K562 (cell line): Measurements from ENCODE around the gene KCNQ2. TPM values are rescaled to one million over a fixed set of nuclear protein-coding genes. Genes with fewer than 3 reads are reported as not detected.

Experiments used
- BCL6 ChIP-seq: fragments of 250-450 bp; sonication (Bioruptor Pico); IDR thresholded peaks from 2 replicates; pipeline ENCODE4 v1.4.0; 2020
- CREM ChIP-seq: IDR thresholded peaks from 2 replicates; pipeline ENCODE4 v1.6.1; 2014; ENCODE audit warnings: antibody characterized with exemption, low read depth
- CSDE1 ChIP-seq, 2 experiments: fragments of 450-650 bp; IDR thresholded peaks; 2 replicates each; pipeline ENCODE4 v1.6.1; 2016; ENCODE audit warnings: mild to moderate bottlenecking in 1 of 2
- CXXC5 ChIP-seq: fragments of 250-450 bp; sonication (Bioruptor Pico); IDR thresholded peaks from 2 replicates; pipeline ENCODE4 v1.8.0; 2022; ENCODE audit warnings: inconsistent platforms, mild to moderate bottlenecking, moderate library complexity
- ILK ChIP-seq: fragments of 450-650 bp; IDR thresholded peaks from 2 replicates; pipeline ENCODE4 v1.6.1; 2016; ENCODE audit warnings: missing genetic modification characterization, low read depth, mild to moderate bottlenecking, missing compliant biosample characterization, moderate library complexity, borderline replicate concordance
- MEF2D ChIP-seq: conservative IDR thresholded peaks from 2 replicates; pipeline ENCODE4 v1.6.1; 2016; ENCODE audit warnings: low read depth, missing genetic modification characterization, missing compliant biosample characterization
- NRF1 ChIP-seq, 2 experiments: fragments of 450-650 bp; IDR thresholded peaks in 1 of 2; conservative IDR thresholded peaks in 1 of 2; 2 replicates each; pipeline ENCODE4 v1.6.1; 2014; ENCODE audit warnings: mild to moderate bottlenecking in 2 of 2
- PYGO2 ChIP-seq: fragments of 450-650 bp; IDR thresholded peaks from 2 replicates; pipeline ENCODE4 v1.6.1; 2016; ENCODE audit warnings: mild to moderate bottlenecking, missing genetic modification characterization, moderate library complexity, missing compliant biosample characterization
- SUPT5H ChIP-seq: fragments of 450-650 bp; IDR thresholded peaks from 2 replicates; pipeline ENCODE4 v1.6.1; 2016
- TRIM28 ChIP-seq: fragments of 450-650 bp; IDR thresholded peaks from 2 replicates; pipeline ENCODE4 v1.6.1; 2017
- XRCC3 ChIP-seq: fragments of 450-650 bp; IDR thresholded peaks from 2 replicates; pipeline ENCODE4 v1.6.1; 2017; ENCODE audit warnings: mild to moderate bottlenecking, moderate library complexity
- ZKSCAN1 ChIP-seq: fragments of 150-350 bp; IDR thresholded peaks from 2 replicates; pipeline ENCODE4 v1.6.1; 2016; ENCODE audit warnings: low read depth, low read length
- ZNF24 ChIP-seq: fragments of 450-650 bp; IDR thresholded peaks from 2 replicates; pipeline ENCODE4 v1.6.1; 2016
- ZNF282 ChIP-seq: sonication (generic); formaldehyde crosslinking; IDR thresholded peaks from 2 replicates; pipeline ENCODE4 v1.8.1; 2023; ENCODE audit warnings: missing genetic modification reagents
- polyA plus RNA-seq, 8 experiments: library from polyadenylated mRNA; depleted of rRNA in 4 of 8; stranded (reverse) in 5 of 8; unstranded in 3 of 8; fragments of >200 nt; fragmentation: Nextera tagmentation in 2 of 8; fragmentation: Illumina TruSeq in 1 of 8; extraction: Ambion mirVana in 2 of 8; extraction: Trizol in 1 of 8; gene quantifications; 2 replicates each; pipeline versions ENCODE4 v1.2.1 to v1.2.3, GENCODE V29; 2011 to 2014; ENCODE audit warnings: inconsistent platforms in 1 of 8, missing spikeins in 1 of 8
- total RNA-seq, 7 experiments: library from RNA; depleted of rRNA in 6 of 7; stranded (reverse); fragments of >200 nt in 6 of 7; fragmentation: Illumina TruSeq in 2 of 7; extraction: Trizol in 2 of 7; gene quantifications; 2 replicates each; pipeline versions ENCODE4 v1.2.1 to v1.2.3, GENCODE V29; 2011 to 2021; ENCODE audit warnings: low replicate concordance in 1 of 7
- TF ChIP-seq, protein P1 (sequence below): sonication (generic); formaldehyde crosslinking; IDR thresholded peaks from 2 replicates; pipeline ENCODE4 v1.9.0; 2022; ENCODE audit warnings: mild to moderate bottlenecking, missing genetic modification reagents
- TF ChIP-seq, protein P2 (sequence below), 2 experiments: fragments of 450-650 bp; IDR thresholded peaks; 2 replicates each; pipeline ENCODE4 v1.6.1; 2018; ENCODE audit warnings: mild to moderate bottlenecking in 2 of 2, low read depth in 1 of 2; ENCODE audit not compliant: partially characterized antibody in 2 of 2
- TF ChIP-seq, protein P3 (sequence below), 3 experiments: IDR thresholded peaks in 2 of 3; conservative IDR thresholded peaks in 1 of 3; 2 replicates each; pipeline ENCODE4 v1.5.1; 2011 to 2012; ENCODE audit warnings: low read length in 3 of 3, mild to moderate bottlenecking in 3 of 3, control low read depth in 2 of 3, improper control_type of control experiment in 1 of 3, inconsistent platforms in 1 of 3, low read depth in 1 of 3, mixed read lengths in 1 of 3, moderate library complexity in 1 of 3; ENCODE audit not compliant: insufficient read depth in 2 of 3
- TF ChIP-seq, protein P4 (sequence below), 2 experiments: fragments of 450-650 bp; conservative IDR thresholded peaks; 2 replicates each; pipeline ENCODE4 v1.6.1; 2017; ENCODE audit warnings: mild to moderate bottlenecking in 2 of 2, moderate library complexity in 2 of 2
- TF ChIP-seq, protein P5 (sequence below): sonication (generic); formaldehyde crosslinking; IDR thresholded peaks from 2 replicates; pipeline ENCODE4 v1.8.0; 2022; ENCODE audit warnings: missing genetic modification reagents, mild to moderate bottlenecking, moderate library complexity, borderline replicate concordance
- TF ChIP-seq, protein P6 (sequence below): fragments of 450-650 bp; IDR thresholded peaks from one replicate; pipeline ENCODE4 v1.6.1; 2018; ENCODE audit warnings: mild to moderate bottlenecking, moderate library complexity; ENCODE audit not compliant: partially characterized antibody

KCNQ2 gene
- total and polyA plus RNA-seq, 9 of the 15 experiments (the other 6 are each of a cell fraction or from before 2014, with no cell fraction given): 0.13 to 0.16 TPM; not detected in 7

DNA sequence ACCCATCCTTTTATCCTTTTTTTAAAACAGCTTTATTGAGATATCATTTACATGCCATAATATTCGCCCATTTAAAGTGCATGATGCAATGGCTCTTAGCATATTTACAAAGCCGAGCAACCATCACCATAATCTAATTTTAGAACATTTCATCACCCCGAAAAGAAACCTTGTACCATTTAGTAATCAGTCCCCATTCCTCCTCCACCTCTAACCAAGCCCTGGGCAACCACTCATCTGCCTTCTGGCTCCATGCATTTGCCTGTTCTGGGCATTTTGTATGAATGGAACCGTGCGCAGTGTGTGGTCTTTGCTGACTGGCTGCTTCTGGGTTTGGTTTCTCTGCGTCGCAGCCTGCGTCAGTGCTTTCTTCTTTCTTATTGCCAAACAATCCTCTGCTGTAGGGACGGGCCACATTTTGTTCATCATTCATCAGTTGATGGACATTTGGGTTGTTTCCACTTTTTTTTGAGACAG, 36.7 kb upstream of the KCNQ2 start (continued):
- peak in 1 of 2 experiments; percentile 46; a peak in 2 of 4 replicates for TF ChIP-seq NRF1 (conservative IDR thresholded peaks at IDR 0.05 in 1 of 2, IDR thresholded peaks at IDR 0.05 in 1 of 2)
- no peak for TF ChIP-seq BCL6 (CRISPR knock-in tag)
- no peak for TF ChIP-seq CXXC5 (CRISPR knock-in tag)
- TF ChIP-seq, protein P1, sequence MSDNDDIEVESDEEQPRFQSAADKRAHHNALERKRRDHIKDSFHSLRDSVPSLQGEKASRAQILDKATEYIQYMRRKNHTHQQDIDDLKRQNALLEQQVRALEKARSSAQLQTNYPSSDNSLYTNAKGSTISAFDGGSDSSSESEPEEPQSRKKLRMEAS (CRISPR knock-in tag): no peak
- no peak for TF ChIP-seq ZNF24
- TF ChIP-seq CSDE1 (IDR thresholded peaks at IDR 0.05): no peak
- TF ChIP-seq, protein P2, sequence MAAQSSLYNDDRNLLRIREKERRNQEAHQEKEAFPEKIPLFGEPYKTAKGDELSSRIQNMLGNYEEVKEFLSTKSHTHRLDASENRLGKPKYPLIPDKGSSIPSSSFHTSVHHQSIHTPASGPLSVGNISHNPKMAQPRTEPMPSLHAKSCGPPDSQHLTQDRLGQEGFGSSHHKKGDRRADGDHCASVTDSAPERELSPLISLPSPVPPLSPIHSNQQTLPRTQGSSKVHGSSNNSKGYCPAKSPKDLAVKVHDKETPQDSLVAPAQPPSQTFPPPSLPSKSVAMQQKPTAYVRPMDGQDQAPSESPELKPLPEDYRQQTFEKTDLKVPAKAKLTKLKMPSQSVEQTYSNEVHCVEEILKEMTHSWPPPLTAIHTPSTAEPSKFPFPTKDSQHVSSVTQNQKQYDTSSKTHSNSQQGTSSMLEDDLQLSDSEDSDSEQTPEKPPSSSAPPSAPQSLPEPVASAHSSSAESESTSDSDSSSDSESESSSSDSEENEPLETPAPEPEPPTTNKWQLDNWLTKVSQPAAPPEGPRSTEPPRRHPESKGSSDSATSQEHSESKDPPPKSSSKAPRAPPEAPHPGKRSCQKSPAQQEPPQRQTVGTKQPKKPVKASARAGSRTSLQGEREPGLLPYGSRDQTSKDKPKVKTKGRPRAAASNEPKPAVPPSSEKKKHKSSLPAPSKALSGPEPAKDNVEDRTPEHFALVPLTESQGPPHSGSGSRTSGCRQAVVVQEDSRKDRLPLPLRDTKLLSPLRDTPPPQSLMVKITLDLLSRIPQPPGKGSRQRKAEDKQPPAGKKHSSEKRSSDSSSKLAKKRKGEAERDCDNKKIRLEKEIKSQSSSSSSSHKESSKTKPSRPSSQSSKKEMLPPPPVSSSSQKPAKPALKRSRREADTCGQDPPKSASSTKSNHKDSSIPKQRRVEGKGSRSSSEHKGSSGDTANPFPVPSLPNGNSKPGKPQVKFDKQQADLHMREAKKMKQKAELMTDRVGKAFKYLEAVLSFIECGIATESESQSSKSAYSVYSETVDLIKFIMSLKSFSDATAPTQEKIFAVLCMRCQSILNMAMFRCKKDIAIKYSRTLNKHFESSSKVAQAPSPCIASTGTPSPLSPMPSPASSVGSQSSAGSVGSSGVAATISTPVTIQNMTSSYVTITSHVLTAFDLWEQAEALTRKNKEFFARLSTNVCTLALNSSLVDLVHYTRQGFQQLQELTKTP (IDR thresholded peaks at IDR 0.05; ENCODE audit: low read depth in 1 of 2, partially characterized antibody in 2 of 2): no peak
- TF ChIP-seq TRIM28: no peak
- TF ChIP-seq XRCC3: no peak
- TF ChIP-seq, protein P3, sequence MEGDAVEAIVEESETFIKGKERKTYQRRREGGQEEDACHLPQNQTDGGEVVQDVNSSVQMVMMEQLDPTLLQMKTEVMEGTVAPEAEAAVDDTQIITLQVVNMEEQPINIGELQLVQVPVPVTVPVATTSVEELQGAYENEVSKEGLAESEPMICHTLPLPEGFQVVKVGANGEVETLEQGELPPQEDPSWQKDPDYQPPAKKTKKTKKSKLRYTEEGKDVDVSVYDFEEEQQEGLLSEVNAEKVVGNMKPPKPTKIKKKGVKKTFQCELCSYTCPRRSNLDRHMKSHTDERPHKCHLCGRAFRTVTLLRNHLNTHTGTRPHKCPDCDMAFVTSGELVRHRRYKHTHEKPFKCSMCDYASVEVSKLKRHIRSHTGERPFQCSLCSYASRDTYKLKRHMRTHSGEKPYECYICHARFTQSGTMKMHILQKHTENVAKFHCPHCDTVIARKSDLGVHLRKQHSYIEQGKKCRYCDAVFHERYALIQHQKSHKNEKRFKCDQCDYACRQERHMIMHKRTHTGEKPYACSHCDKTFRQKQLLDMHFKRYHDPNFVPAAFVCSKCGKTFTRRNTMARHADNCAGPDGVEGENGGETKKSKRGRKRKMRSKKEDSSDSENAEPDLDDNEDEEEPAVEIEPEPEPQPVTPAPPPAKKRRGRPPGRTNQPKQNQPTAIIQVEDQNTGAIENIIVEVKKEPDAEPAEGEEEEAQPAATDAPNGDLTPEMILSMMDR (IDR thresholded peaks at IDR 0.05 in 2 of 3, conservative IDR thresholded peaks at IDR 0.05 in 1 of 3; ENCODE audit: insufficient read depth in 2 of 3, low read depth in 1 of 3, low read length in 3 of 3): no peak
- TF ChIP-seq, protein P4, sequence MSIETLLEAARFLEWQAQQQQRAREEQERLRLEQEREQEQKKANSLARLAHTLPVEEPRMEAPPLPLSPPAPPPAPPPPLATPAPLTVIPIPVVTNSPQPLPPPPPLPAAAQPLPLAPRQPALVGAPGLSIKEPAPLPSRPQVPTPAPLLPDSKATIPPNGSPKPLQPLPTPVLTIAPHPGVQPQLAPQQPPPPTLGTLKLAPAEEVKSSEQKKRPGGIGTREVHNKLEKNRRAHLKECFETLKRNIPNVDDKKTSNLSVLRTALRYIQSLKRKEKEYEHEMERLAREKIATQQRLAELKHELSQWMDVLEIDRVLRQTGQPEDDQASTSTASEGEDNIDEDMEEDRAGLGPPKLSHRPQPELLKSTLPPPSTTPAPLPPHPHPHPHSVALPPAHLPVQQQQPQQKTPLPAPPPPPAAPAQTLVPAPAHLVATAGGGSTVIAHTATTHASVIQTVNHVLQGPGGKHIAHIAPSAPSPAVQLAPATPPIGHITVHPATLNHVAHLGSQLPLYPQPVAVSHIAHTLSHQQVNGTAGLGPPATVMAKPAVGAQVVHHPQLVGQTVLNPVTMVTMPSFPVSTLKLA (conservative IDR thresholded peaks at IDR 0.05): no peak
- no peak for TF ChIP-seq PYGO2 (tag)
- no peak for TF ChIP-seq CREM
- TF ChIP-seq ZKSCAN1: no peak
- TF ChIP-seq ILK (tag): no peak
- TF ChIP-seq SUPT5H: no peak
- TF ChIP-seq ZNF282 (CRISPR knock-in tag): no peak
- TF ChIP-seq, protein P5, sequence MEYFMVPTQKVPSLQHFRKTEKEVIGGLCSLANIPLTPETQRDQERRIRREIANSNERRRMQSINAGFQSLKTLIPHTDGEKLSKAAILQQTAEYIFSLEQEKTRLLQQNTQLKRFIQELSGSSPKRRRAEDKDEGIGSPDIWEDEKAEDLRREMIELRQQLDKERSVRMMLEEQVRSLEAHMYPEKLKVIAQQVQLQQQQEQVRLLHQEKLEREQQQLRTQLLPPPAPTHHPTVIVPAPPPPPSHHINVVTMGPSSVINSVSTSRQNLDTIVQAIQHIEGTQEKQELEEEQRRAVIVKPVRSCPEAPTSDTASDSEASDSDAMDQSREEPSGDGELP (CRISPR knock-in tag): no peak
- TF ChIP-seq, protein P6, sequence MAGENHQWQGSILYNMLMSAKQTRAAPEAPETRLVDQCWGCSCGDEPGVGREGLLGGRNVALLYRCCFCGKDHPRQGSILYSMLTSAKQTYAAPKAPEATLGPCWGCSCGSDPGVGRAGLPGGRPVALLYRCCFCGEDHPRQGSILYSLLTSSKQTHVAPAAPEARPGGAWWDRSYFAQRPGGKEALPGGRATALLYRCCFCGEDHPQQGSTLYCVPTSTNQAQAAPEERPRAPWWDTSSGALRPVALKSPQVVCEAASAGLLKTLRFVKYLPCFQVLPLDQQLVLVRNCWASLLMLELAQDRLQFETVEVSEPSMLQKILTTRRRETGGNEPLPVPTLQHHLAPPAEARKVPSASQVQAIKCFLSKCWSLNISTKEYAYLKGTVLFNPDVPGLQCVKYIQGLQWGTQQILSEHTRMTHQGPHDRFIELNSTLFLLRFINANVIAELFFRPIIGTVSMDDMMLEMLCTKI: no peak
- peak; percentile 85 for TF ChIP-seq MEF2D
